Stomach smooth muscle (tissue), 2 donors: ENCODE results near the gene PTGES.

Experiments used
- H3K27ac ChIP-seq: one replicate; pipeline ENCODE4 v1.7.0; 2013; ENCODE audit warnings: mild to moderate bottlenecking, low read length, inconsistent platforms
- H3K27me3 ChIP-seq, 2 donors: one replicate each; pipeline ENCODE4 v1.7.0; 2013; ENCODE audit warnings: low read length in 2 of 2; ENCODE audit not compliant: insufficient read depth in 2 of 2, control insufficient read depth in 1 of 2
- H3K36me3 ChIP-seq, 2 donors: one replicate each; pipeline ENCODE4 v1.7.0; 2013; ENCODE audit warnings: low read length in 2 of 2; ENCODE audit not compliant: control insufficient read depth in 2 of 2, insufficient read depth in 2 of 2
- H3K4me1 ChIP-seq: one replicate; pipeline ENCODE4 v1.7.0; 2013; ENCODE audit warnings: low read length; ENCODE audit not compliant: control insufficient read depth, insufficient read depth
- H3K4me3 ChIP-seq, 2 donors: one replicate each; pipeline ENCODE4 v1.7.0; 2013; ENCODE audit warnings: low read length in 2 of 2
- H3K9ac ChIP-seq, 2 donors: one replicate each; pipeline ENCODE4 v1.7.0; 2013; ENCODE audit warnings: low read length in 2 of 2, mild to moderate bottlenecking in 1 of 2
- H3K9me3 ChIP-seq, 2 donors: one replicate each; pipeline ENCODE4 v1.7.0; 2013; ENCODE audit warnings: low read length in 2 of 2; ENCODE audit not compliant: control insufficient read depth in 2 of 2
- donor health status: healthy.
- donor health status: Pancreatic carcinoma.

The PTGES gene

DNA sequence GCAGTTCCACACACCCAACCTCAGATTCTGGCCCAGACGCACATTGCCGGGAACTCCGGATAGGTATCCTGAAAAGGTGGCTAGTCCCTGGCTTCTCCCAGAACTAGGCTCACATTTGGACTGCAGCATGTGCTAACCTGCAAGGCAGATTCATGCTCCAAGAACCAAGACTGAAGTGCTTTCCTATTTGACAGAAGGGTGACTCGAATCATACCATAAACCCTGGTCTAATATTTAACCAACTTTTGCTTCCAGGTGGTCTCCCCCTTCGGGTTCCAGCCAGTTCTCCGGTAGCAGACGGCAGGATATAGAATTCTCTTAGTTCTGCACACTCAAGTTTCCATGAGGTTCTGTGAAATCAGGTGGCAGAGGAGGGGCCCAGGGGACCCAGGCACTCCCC is 7.6 kb downstream of the PTGES start:
- Histone ChIP-seq H3K4me3 (no peak overlapping the region), H3K9ac (no peak overlapping the region), H3K4me1 (no peaks in the 10 kb centered on the region), H3K27ac (no peak overlapping the region), H3K27me3 (peaks cover 0 to 2% of the 10 kb centered on the region in 2 donors), H3K36me3 (no peaks in the 10 kb centered on the region), H3K9me3 (no peaks in the 10 kb centered on the region)

- Histone ChIP-seq H3K9me3 (no peaks in the 10 kb centered on the region), H3K4me1 (peaks cover 10% of the 10 kb centered on the region), H3K9ac (no peak overlapping the region), H3K27me3 (peaks cover 0 to 3% of the 10 kb centered on the region in 2 donors), H3K36me3 (no peaks in the 10 kb centered on the region), H3K27ac (no peak overlapping the region), H3K4me3 (no peak overlapping the region)
Observed at GRCh38 chr9:129740666-129741464, 12.0 kb downstream of the PTGES start.

DNA sequence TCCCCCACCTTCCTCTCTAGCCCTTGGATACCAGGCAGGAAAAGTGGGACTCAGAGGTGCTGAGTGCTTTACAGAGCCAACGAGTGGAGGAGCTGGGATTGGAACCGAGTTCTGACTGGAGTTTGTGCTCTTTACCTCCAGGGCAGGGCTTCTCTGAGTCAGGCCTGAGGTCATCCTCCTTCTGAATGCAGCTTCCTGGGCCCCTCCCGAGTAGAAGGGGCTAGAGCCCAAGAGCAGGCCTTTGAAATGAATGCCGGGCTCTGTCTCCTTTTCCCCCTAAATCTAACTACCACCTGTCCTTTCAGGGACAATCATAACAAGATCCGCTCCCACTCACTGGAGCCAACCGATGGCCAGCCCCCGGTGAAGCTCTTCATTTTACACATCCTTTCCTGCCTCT is 12.7 kb downstream of the PTGES start:
- Histone ChIP-seq H3K4me1 (peaks cover 10% of the 10 kb centered on the region), H3K4me3 (no peak overlapping the region), H3K36me3 (no peaks in the 10 kb centered on the region), H3K27ac (no peak overlapping the region), H3K27me3 (peaks cover 0 to 3% of the 10 kb centered on the region in 2 donors), H3K9ac (no peak overlapping the region), H3K9me3 (no peaks in the 10 kb centered on the region)

DNA sequence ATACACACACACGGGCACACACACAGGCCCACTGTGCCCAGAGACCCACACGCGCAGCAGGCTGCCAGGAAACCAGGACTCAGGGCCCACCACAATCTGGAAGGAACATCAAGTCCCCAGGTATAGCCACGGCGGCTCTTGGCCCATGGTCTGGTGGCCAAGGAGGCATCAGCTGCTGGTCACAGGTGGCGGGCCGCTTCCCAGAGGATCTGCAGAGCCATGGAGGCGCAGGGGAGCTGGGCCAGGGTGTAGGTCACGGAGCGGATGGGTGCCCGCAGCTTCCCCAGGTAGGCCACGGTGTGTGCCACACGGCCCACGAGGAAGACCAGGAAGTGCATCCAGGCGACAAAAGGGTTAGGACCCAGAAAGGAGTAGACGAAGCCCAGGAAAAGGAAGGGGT is 13.4 kb downstream of the PTGES start:
- Histone ChIP-seq H3K4me1 (peaks cover 10% of the 10 kb centered on the region), H3K27ac (no peak overlapping the region), H3K36me3 (no peaks in the 10 kb centered on the region), H3K9ac (no peak overlapping the region), H3K9me3 (no peaks in the 10 kb centered on the region), H3K27me3 (peaks cover 0 to 3% of the 10 kb centered on the region in 2 donors), H3K4me3 (no peak overlapping the region)

DNA sequence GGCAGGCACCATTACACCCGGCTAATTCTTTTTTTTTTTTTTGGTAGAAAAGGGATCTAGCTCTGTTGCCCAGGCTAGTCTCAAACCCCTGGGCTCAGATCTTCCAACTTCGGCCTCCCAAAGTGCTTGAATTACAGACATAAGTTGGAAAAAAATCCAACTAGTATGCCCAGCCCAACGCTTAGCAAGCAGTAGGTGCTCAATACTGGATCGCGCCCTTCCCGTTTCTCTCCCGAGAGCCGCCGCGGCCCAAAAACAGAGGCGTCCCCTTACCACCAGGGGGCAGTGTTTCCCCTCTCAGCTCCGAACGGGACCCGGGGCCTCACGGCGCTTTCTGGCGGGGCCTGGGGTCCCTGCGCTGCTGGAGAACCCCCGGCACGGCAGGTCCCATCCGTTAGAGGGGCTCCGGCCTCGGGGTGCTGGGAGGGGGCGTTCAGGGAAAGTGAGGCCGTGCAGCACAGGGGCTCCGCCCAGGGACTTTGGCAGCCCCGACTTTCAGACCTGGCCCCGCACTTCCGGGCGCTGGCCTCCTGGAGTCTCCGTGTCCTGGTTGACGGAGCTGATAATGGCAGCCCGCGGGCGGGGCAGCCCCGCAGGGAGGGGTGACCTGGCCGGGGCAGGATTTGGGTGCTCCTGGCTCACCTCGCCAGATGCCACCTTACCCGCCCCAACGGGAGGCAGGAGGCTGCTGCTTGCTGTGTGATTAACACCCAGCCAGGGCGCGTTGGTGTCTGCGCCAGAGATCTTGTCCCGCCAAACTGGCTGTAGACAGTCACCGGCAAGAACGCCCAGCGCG is 15.2 kb downstream of the PTGES start:
- H3K4me3 ChIP-seq = peak overlapping the region; percentile 70 to 74
- H3K27me3 ChIP-seq = peaks cover 0 to 3% of the 10 kb centered on the region in 2 donors
- peak overlapping the region; percentile 70 to 78 for H3K9ac ChIP-seq
- H3K36me3 ChIP-seq = no peaks in the 10 kb centered on the region
- H3K9me3 ChIP-seq = no peaks in the 10 kb centered on the region
- no peak overlapping the region for H3K27ac ChIP-seq
- peaks cover 10% of the 10 kb centered on the region for H3K4me1 ChIP-seq

- H3K4me3 ChIP-seq = no peak overlapping the region
- peaks cover 0 to 3% of the 10 kb centered on the region in 2 donors for H3K27me3 ChIP-seq
- H3K9ac ChIP-seq = no peak overlapping the region
- H3K36me3 ChIP-seq = no peaks in the 10 kb centered on the region
- peaks cover 10% of the 10 kb centered on the region for H3K4me1 ChIP-seq
- H3K9me3 ChIP-seq = no peaks in the 10 kb centered on the region
- H3K27ac ChIP-seq = no peak overlapping the region
Observed at GRCh38 chr9:129736334-129736733, 16.5 kb downstream of the PTGES start.

DNA sequence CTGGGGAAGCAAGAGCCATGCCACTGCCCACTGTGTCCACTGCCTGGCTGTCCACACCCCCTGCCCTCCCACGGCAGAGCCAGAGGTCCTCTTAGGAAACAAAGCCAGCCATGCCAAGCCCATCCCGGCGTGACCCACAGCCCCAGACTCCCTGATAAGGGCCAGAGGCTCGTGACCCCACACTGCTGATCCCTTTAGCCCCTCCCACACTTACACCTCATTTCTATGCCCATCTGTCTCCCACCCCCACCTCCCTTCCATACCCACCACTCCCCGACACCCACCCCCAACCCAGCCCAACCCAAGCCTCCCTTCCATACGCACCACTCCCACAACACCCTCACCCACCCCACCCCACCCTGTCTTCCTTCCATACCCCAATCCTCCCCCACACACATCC is 17.3 kb downstream of the PTGES start:
- H3K9me3 ChIP-seq = no peaks in the 10 kb centered on the region
- no peaks in the 10 kb centered on the region for H3K36me3 ChIP-seq
- H3K27me3 ChIP-seq = peaks cover 0 to 3% of the 10 kb centered on the region in 2 donors
- H3K4me3 ChIP-seq = no peak overlapping the region
- H3K4me1 ChIP-seq = peaks cover 10% of the 10 kb centered on the region
- H3K27ac ChIP-seq = no peak overlapping the region
- H3K9ac ChIP-seq = no peak overlapping the region

DNA sequence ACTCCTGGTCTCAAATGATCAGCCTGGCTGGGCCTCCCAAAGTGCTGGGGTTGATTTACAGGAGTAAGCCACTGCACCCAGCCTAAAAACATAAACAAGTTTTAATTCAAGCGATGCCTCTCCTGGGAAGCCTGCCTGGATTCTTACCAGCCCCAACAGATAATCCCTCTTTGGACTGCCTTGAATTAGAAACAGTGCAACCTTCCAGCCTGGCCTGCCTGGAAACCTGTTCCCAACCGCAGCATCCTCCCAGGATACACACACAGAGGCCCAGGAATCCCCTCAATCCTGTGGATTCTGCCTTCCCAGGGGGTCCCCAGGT is 19.2 kb downstream of the PTGES start:
- Histone ChIP-seq H3K9me3 (no peaks in the 10 kb centered on the region), H3K36me3 (no peaks in the 10 kb centered on the region), H3K27ac (no peak overlapping the region), H3K4me1 (peaks cover 10% of the 10 kb centered on the region), H3K4me3 (no peak overlapping the region), H3K27me3 (peaks cover 2 to 3% of the 10 kb centered on the region in 2 donors), H3K9ac (no peak overlapping the region)

DNA sequence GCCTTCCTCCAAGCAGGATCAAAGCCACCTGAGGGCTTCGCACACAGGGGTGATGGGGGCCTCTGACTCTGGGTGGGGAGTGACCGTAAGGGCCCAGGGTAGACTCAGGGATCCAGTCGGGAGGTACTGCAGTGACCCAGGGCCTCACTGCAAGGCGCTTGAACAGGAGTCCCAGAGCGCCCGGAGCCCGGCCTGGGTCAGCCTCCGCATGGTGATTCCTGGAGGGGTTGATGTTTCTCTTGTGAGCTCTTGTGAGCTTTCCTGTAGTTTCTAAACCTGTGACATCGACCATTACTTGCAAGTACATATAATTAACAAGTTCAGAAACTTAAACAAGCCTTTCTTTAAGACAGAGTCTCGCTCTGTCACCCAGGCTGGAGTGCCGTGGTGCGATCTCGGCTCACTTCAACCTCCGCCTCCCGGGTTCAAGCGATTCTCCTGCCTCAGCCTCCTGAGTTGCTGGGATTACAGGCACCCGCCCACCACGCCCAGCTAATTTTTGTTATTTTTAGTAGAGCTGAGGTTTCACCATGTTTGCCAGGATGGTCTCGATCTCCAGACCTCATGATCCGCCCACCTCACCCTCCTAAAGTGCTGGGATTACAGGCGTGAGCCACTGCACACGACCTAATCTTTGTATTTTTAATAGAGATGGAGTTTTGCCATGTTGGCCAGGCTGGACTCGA is 19.8 kb downstream of the PTGES start:
- H3K27ac ChIP-seq = no peak overlapping the region
- no peak overlapping the region for H3K4me3 ChIP-seq
- H3K4me1 ChIP-seq = peaks cover 6% of the 10 kb centered on the region
- no peak overlapping the region for H3K9ac ChIP-seq
- H3K9me3 ChIP-seq = no peaks in the 10 kb centered on the region
- H3K36me3 ChIP-seq = no peaks in the 10 kb centered on the region
- peaks cover 2 to 3% of the 10 kb centered on the region in 2 donors for H3K27me3 ChIP-seq

GRCh38 chr9:129732100-129732499 is 20.7 kb downstream of the PTGES start:
- no peaks in the 10 kb centered on the region for H3K9me3 ChIP-seq
- no peak overlapping the region for H3K9ac ChIP-seq
- no peak overlapping the region for H3K27ac ChIP-seq
- peaks cover 2 to 3% of the 10 kb centered on the region in 2 donors for H3K27me3 ChIP-seq
- H3K4me1 ChIP-seq = no peaks in the 10 kb centered on the region
- no peak overlapping the region for H3K4me3 ChIP-seq
- no peaks in the 10 kb centered on the region for H3K36me3 ChIP-seq
